DMS 273 (cell line): ENCODE data around the gene IP6K3.

Experiments used
- DNase-seq: peaks from one replicate; lab custom pipeline; 2025; ENCODE audit not compliant: unreplicated experiment; lab: John Stamatoyannopoulos, UW

IP6K3 gene

DNA sequence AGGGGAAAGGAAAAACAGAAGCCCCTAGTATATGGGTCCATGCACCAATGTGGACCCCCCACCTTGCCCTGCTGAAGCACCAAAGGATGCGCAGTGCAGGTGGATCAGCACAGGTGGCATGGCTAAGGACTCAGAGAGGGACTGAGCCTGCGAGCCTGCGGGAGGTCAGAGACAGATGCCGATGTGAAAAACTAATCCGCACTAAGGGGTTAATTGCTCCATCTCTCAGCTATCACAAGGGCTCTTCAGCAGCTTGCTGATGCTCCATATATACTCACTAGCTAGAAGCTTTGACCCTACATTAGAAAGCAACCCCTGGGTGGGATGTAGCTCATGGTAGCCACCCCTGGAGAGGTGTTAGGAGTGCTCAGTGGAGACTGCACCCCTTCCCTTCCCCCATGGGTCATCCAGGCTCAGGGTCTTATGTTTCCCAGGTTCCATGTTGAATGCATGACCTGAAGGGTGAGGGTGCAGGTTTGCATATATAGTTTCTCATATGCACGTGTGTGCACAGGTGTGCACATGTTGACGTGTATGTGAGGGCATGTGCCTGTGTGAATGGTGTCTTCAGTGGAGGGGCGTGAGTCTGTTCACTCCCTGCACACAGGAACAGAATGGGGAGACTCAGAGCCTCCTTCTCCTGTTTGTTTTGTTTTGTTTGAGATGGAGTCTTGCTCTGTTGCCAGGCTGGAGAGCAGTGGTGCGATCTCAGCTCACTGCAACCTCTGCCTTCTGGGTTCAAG, 13.4 kb upstream of the IP6K3 start:
- DNase-seq: peak; percentile 35

- DNase-seq: no peak
Observed at GRCh38 chr6:33758815-33759216, 12.1 kb upstream of the IP6K3 start.

DNA sequence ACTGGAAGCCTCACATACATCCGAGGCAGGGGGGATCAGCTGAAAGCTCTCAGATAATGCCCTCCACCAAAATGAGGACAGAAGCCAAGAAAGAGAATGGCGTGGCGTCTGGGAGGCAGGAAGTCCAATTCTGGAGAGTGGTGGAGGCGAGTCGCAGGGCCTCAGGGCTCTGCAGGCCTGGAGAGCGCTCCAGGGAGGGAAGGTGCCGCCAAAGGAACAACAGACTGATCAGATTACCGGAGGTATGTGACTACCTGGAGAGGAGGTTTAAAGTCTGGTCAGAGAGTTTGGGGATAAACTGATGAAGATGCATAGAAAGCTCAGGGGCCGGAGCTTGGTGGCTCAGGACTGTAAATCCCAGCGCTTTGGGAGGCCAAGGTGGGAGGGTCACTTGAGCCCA, 11.2 kb upstream of the IP6K3 start:
- DNase-seq: no peak

GRCh38 chr6:33757113-33757512, 10.4 kb upstream of the IP6K3 start:
- DNase-seq: no peak

DNA sequence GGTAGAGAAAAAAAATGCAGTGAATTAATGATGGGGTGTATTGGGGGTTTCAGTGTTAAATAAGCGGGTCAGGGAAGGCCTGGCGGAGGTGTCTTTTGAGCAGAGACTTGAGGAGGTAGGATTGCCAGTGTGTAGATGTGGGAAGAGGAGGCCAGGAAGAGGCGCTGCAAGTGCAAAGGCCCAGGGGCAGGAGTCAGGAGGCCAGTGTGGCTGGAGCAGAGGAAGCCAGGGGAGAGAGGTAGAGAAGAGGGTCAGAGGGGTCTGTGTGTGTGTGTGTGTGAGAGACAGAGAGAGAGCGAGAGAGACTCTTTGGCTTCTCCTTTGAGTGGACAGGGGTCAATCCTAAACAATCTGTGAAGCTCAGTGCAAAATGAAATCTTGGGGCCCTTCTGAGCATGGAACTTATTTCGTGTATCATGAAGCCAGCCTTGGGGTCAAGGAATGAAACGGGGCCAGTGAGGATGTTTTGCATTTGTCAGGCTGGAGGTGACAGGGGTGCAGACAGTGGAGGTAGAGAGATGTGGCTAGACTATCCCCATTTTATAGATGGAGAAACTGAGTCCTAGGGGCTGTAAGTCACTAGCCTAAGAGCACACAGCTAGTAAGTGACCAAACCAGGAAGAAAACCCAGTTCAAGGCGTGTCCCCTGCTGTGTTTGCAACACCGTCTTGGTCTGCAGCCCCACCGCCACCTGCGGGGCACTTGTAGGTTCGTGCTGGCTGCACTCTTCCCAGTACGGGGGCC, 9.7 kb upstream of the IP6K3 start:
- no peak for DNase-seq

DNA sequence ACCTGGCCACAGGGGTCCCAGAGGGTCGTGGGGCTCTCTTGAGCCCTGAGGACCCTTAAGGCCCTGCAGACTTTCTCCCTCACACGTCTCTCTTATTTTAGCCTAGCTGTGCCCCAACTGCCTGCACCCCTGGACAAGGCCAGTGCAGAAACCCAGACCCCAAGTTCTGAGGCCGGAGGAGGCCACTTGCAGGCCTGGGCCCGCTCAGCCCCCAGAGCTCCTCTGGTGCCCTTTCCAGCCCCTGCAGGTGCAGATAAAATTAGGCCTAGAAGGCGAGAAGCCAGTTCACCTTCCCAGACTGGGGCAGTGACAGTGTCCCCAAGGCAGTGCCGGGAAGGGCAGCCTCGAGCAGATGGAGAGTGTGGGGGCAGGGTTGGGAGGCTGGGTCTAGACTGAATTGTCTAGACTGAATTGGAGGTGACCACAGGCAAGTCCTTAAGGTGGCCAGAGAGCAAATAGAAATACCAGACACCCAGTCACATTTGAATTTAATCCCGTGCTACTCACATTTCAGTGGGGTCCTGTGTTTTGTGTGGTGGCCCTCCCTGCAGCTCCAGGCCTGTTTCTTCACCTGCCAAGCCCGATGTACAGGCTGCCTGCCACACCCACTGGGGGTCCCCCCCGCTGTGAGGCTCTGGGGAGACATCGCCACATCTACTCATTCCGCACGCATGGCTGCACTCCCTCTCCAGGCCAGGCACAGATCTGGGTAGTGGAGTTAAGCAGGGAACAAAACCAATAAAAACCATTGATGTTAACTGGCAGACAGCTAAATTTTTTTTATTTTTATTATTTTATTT, 8.6 kb upstream of the IP6K3 start:
- DNase-seq: peak; percentile 55

DNA sequence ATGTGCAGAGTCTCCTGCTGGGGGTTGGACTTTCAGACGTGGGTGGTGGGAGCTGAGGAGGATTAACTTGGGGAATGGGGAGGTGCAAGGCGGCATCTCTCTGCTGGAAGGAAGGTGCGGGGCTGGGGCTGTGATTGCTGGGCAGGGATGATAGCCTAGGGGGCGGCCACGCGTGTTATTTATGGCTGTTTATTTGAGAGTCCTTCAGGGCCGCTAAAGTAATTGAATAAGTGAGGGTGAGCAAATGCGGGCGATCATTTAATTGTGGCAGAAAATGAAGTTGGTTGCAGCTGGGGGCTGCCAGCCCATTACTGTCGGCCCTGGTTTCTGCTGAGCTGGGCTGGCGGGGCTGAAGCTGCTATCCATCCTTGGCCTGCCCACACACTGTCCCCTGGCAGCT, 7.5 kb upstream of the IP6K3 start:
- DNase-seq: no peak

DNA sequence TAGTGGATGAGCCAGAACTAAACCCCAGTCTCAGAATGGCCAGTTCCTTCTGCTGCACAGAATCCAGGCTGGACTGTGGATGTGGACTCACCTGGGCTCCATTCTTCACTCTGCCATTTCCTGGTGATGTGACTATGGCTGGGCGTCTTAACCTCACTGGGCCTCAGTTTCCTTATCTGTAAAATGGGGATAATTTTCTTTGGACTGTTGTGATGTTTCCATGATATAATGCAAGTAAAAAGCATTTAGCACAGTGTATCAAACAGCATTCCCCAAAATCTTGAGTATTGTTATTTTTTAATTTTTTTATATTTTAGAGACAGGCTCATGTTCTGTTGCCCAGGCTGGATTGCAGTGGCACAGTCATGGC, 5.9 kb upstream of the IP6K3 start:
- DNase-seq: no peak

GRCh38 chr6:33751771-33752645, 5.3 kb upstream of the IP6K3 start:
- peak; percentile 88 for DNase-seq

DNA sequence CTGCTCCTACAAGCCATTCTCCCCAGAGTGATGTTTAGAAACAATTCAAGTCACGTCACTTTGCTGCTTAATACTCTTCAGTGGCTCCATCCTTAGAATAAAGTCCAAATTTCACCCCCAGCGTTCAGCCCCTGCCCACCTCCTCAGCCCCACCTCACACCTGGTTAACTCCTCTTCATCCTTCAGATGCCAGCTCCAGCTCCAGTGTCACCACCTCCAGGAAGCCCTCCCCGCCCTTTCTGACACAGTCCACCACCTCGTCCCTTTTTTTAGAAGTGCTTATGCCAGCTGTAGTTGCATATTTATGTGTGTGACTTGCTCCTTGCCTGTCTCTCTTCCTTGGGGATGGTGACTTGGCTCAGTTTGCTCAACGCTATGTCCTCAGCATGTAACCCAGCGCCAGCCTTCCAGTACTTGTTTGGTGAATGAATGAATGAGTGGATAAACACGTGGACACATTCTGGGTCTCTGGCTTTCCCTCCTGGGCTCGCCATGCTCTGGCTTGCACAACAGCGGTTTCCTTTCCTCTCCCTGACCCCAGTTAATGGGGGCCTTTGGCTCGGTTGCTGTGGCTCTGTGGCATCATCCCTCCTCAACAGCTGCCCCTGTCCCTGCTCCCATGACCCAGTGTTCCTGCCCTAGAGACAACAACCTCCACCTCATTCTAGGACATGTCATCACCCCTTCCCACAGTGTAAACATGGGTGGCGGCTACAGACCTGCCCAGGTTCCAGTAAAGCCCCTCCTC, 3.7 kb upstream of the IP6K3 start:
- no peak for DNase-seq

DNA sequence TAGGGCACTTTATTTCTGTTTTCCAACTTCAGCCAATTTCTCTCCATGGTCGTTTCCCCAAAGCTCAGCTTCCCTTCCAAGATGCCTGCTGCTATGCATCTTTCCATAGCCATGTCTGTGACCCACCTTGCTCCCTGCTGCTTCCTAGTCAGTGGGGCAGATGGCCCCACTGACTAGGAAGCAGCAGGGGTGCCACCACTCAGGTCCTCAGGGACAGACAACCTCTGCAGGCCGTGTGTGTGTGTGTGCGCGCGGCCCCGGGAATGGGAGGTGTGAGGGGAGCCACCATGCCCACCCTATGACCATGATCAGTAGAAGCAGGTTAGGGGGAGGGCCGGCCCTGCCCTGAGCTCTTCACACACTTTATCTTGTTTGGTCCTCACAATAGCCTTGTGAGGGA, 2.7 kb upstream of the IP6K3 start:
- peak; percentile 52 for DNase-seq

DNA sequence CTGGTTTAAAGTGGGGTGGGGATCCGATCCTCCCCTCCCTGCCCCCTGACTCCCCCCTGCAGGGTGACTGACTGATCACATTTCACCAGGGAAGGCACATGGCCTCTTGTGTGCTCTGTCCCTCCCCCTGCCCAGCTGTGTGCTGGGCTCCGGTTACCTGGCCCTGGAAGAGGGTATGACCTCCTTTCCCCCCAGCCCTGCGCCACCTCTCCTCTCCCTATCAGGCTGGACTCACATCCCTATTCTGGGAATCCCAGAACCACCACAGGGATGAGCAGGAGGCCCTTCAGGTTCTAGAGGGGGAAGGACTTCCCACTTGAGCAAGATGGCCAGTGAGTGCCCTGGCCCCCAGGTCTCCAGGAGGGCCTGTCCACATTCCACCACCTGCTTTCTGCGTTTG, 2.1 kb upstream of the IP6K3 start:
- DNase-seq: peak; percentile 64

GRCh38 chr6:33747823-33748222, 1.1 kb upstream of the IP6K3 start:
- DNase-seq: peak; percentile 60

GRCh38 chr6:33746036-33746600, 587 bp downstream of the IP6K3 start:
- peak; percentile 90 for DNase-seq

DNA sequence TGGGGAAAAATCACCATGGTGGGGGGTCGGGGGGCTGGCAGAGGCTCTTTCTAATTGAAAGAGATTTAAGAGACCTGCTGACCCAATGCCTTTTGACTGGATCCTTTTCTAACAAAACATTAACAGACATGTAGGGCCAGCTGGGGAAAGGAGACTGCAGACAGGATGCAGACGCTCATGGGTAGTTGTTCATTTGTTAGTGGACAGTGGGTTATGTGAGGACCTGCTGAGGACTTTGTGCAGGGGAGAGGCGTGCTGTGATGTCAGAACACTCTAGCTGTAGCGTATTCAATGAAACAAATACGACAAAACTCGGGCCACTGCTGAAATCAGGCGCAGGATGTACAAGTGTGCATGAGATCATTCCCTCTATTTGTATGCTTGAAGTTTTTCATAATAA, 1.2 kb downstream of the IP6K3 start:
- DNase-seq: peak; percentile 48

GRCh38 chr6:33744895-33745546, 1.7 kb downstream of the IP6K3 start:
- peak; percentile 96 for DNase-seq

- peak; percentile 97 for DNase-seq
Observed at GRCh38 chr6:33744001-33744848, 2.5 kb downstream of the IP6K3 start.

- peak; percentile 69 for DNase-seq
Observed at GRCh38 chr6:33742837-33743236, 3.9 kb downstream of the IP6K3 start.
